ENCODE results near the gene SLC39A2. TPM values are rescaled to one million over a fixed set of nuclear protein-coding genes. Genes with fewer than 3 reads are reported as not detected.

The SLC39A2 gene
- total RNA-seq, 3 donors from 2014 or later, result 0.53 TPM; not detected in 2

DNA sequence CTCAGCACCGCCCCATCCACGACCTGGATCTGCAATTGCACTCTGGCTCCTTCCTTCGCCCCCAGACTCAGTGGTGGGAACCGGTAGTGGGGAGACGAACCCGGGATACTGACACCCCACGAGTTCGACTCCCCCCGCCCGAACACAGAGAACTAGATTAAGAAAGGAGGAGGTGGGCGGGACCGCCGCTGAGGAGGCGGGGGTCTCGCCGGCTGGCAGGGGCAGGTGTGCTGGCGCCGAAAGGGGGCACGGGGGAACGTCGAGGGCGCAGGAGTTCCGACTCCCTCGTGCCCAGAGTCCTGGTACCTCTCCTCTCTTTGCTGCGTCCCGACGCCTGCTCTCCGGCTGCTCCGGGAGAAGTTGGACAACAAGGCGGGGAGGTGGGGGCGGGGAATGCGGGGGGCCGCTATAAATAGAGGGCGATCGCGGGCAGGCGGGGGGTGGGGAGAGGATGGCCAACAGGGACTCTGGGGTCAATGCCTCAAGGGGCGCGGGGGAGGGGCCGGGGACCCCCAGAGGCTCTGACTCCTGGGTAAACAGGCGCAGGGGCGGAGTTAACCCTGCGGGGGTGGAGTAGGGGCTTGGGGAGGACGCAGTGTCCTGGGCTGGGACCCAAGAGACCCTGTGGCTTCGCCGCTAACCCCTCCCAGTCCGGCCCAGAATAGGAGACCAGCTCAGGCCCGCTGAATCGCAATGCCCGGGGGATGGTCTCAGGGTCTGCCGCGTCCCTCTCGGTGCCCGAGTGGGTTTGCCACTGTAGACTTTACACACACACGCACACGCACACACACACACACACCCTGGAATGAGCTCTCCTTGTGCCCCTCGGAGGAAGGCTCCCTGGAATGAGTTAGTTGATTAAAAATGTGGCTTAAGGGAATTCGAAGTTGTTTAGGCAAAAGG is 26.5 kb downstream of the SLC39A2 start:
- H3K9me3 Mint-ChIP-seq, result no peaks in the 10 kb centered on the region
- H3K4me3 Mint-ChIP-seq, result peak overlapping the region; percentile 81
- H3K36me3 Mint-ChIP-seq (ENCODE audit: insufficient read depth), result peaks cover 1% of the 10 kb centered on the region
- DNase-seq (no peak), ATAC-seq (peak in 1 of 2 donors; percentile 29)
- peaks cover 19% of the 10 kb centered on the region for H3K4me1 Mint-ChIP-seq (ENCODE audit: low read depth)
- no peaks in the 10 kb centered on the region for H3K27me3 Mint-ChIP-seq (ENCODE audit: low read depth)

DNA sequence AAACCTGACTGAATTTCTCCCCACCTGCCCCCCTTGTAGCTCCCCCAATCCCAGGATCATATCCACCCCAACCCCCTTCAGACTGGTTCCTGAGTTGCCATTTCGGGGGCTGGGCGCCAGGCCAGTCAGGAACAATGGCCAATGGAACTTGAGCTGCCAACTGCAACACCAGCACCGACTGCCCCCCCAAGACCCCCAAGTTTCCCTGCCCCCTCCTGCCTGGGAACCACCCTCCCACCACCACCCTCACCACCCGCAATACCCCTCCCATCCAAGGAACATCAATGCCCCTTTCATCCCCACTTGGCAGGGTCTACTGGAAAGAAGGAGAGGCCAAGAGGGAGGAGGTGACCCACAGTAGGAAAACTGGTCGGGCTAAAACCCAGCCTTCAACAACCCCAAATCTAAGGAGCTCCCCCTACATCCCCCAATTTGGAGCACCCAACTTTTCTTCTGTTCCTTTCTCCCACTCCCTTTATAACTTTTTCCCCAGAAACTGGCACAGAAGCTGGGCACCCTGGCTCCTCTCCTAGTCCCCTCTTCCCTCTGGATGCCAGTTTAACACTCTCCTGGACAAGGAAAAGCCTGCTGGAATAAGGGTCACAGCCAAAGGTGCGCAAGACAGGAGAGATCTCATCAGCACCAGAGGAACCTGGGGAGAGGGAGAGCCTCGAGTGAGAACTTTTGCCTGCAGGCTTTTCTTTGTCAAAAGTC is 27.3 kb downstream of the SLC39A2 start:
- Mint-ChIP-seq H3K4me1 (ENCODE audit: low read depth) (peaks cover 19% of the 10 kb centered on the region), H3K36me3 (ENCODE audit: insufficient read depth) (no peaks in the 10 kb centered on the region), H3K9me3 (no peaks in the 10 kb centered on the region), H3K4me3 (peak overlapping the region; percentile 29), H3K27me3 (ENCODE audit: low read depth) (no peaks in the 10 kb centered on the region)
- ATAC-seq (no peak), DNase-seq (no peak)

DNA sequence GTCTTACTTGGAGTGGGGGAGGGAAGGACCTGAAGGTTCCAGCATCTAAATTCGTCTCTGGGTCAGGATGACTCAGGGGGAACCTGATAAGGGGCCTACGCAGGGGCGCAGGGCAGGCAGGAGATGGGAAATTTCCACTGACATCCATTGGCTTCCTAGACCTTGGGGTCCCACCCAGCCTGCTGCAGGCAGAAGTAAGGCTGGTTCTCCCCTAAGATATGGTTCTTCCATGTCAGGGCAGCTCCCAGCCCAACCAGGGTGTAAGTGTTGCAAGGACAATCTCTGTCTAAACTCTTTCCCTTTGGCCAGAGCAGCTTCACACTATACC is 27.9 kb downstream of the SLC39A2 start:
- ATAC-seq (no peak), DNase-seq (no peak)
- Mint-ChIP-seq H3K27me3 (ENCODE audit: low read depth) (no peaks in the 10 kb centered on the region), H3K36me3 (ENCODE audit: insufficient read depth) (no peaks in the 10 kb centered on the region), H3K9me3 (no peaks in the 10 kb centered on the region), H3K4me3 (peak overlapping the region; percentile 7), H3K4me1 (ENCODE audit: low read depth) (peaks cover 19% of the 10 kb centered on the region)

DNA sequence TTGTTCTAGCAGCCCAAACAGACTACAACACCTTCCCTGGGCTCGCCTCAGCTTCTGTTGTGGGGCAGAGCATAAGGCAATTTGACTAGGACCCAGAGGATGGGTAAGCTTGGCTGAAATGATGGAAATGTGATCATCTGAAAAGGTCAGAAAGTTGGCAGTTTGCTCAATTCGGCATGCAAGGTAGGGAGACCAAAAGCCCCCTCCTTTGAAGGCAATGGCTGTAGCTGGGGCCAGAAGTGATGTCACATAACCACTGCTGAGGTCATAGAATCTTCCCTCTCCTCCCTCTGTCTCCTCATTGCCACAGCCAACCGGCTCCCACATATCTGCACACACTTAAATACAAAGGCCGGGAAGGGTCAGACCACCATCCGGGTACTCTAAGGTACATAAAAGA is 30.8 kb downstream of the SLC39A2 start, which contains the start of gene TPPP2:
TSS of gene TPPP2 (plus strand) at position 301 of the 400 bp plus-strand sequence. CDS start 365 bp downstream, outside the sequence.
- H3K27me3 Mint-ChIP-seq (ENCODE audit: low read depth), result peaks cover 2% of the 10 kb centered on the region
- no peak within 1 kb of the TSS for H3K4me3 Mint-ChIP-seq
- H3K9me3 Mint-ChIP-seq, result no peaks in the 10 kb centered on the region
- no peak for DNase-seq
- no peak for ATAC-seq
- H3K4me1 Mint-ChIP-seq (ENCODE audit: low read depth), result peaks cover 2% of the 10 kb centered on the region
- H3K36me3 Mint-ChIP-seq (ENCODE audit: insufficient read depth), result no peaks in the 10 kb centered on the region

DNA sequence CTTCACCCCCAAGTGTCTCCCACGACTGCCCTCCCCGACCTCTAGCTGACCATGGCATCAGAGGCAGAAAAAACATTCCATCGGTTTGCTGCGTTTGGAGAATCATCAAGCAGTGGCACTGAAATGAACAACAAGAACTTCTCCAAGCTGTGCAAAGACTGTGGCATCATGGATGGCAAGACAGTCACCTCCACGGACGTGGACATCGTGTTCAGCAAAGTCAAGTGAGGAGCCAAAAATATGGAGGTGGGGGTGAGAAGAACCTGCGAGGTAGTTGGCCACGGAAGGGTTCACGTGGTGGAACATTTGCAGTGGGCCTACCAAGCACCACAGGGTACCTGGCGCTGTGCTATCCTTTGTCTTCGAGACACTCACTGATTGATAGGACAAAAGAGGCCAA is 31.4 kb downstream of the SLC39A2 start:
- Mint-ChIP-seq H3K4me3 (no peak overlapping the region), H3K36me3 (ENCODE audit: insufficient read depth) (no peaks in the 10 kb centered on the region), H3K27me3 (ENCODE audit: low read depth) (peaks cover 2% of the 10 kb centered on the region), H3K9me3 (no peaks in the 10 kb centered on the region), H3K4me1 (ENCODE audit: low read depth) (no peaks in the 10 kb centered on the region)
- no peak for ATAC-seq
- DNase-seq, result no peak

DNA sequence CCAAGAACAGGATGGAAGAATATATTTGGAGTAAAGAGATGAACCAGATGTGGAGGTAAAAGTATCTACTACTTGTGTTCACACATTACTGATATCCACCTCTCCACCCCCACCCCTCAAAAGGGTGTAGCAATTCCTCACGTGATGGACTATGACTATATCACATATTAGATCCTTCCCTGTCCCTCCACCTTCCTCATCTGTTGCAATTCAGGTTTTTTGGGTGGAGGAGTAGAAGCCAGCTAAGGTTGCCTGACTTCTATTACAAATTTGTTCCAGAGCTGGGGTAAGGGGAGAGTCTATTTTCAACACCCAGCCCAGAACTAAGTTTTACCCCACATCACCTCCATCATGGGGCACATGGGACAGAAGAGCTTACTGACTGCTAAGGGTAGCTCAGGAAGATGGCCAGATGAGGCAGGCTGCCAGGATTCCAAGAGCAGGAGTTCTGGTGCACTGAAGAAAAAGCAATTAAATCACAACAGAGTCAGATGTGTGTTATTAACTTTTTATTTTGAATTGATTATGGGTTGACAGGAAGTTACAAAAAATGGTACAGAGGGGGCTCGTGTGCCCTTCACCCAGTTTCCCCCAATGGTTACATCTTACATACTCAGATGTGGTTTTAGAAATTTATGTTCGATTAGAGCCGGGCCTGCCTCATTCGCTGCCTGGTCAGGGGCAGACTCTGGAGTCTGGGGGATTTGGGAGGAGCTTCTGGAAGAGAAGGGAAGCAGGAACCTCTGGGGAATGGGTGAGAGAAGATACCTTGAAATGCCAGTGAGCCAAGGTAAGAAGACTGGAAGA is 33.4 kb downstream of the SLC39A2 start:
- Mint-ChIP-seq H3K4me3 (no peak overlapping the region), H3K36me3 (ENCODE audit: insufficient read depth) (no peaks in the 10 kb centered on the region), H3K9me3 (no peaks in the 10 kb centered on the region), H3K4me1 (ENCODE audit: low read depth) (no peaks in the 10 kb centered on the region), H3K27me3 (ENCODE audit: low read depth) (peaks cover 2% of the 10 kb centered on the region)
- ATAC-seq (no peak), DNase-seq (no peak)

DNA sequence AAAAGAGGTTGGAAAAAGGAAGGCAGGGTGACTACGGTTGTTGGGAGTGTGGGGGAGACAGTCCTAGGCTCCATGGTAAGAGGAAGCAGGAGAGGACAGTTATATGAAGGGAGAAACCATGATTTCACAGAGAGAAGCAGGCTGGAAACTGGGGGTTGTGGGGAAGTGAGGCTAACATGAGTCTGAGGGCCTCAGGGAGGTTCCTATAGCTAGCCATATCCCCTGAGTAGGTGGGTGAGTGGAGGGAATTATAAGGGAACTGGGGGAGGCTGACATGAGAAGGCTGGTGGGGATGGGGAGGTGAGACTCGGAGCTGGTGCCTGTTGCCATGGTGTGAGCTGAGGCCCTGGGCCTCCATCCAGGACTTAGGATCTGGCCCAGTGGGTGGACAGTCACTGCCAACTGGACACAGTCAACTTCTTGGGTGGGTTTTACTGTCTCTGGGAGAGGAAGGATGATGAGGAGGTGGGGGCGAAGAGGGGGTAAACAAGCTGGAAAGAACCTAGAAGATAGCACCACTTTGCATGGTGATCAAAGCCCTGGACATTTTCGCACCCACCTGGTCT is 34.1 kb downstream of the SLC39A2 start:
- DNase-seq, result no peak
- H3K4me1 Mint-ChIP-seq (ENCODE audit: low read depth), result no peaks in the 10 kb centered on the region
- H3K36me3 Mint-ChIP-seq (ENCODE audit: insufficient read depth), result no peaks in the 10 kb centered on the region
- ATAC-seq, result no peak
- no peak overlapping the region for H3K4me3 Mint-ChIP-seq
- no peaks in the 10 kb centered on the region for H3K9me3 Mint-ChIP-seq
- peaks cover 2% of the 10 kb centered on the region for H3K27me3 Mint-ChIP-seq (ENCODE audit: low read depth)

DNA sequence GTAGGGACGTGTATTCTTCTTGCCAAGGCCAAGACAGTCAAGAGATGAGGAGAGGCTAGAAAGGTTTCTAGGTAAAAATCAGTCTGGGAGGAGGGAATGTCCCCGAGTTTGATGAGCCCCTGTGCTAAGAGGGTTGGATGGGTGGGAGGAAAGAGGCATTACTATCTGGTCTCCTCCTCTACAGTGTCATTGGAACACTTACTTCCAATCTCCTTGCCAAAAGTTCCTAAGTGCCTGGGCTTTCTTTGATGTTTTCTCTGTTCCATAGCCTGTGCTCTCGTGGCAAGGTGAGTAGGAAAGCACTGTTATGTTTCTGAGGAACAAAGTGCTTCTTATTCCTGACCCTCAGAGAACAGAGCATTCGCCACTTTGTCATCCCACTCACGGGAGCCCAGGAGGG is 35.6 kb downstream of the SLC39A2 start, which contains the start of gene RNASE13:
TSS of gene RNASE13 (minus strand) at position 101 of the 400 bp plus-strand sequence. CDS start 519 bp downstream, outside the sequence.
- no peak for DNase-seq

DNA sequence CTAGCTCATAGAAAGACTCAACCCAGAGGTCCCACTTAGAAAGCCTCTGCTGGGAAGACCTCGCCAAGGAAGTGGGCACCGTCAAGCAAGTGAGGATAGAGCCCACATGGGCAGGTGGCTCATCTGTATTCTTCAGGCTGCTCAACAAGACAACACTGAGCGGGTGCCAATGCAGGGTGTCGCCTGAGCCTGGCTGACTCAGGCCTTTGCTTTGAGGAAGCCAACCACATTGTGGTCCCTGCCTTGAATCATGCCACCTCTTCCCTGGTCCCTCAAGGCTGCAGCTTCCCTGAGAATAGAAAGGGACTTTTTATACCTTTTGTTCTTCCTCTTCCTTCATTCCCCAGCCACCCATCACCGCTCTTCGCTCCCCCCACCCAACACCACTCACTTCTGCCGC is 37.7 kb downstream of the SLC39A2 start:
- ATAC-seq (no peak), DNase-seq (no peak)
- Mint-ChIP-seq H3K4me3 (no peak overlapping the region), H3K9me3 (no peaks in the 10 kb centered on the region), H3K36me3 (ENCODE audit: insufficient read depth) (no peaks in the 10 kb centered on the region), H3K4me1 (ENCODE audit: low read depth) (no peaks in the 10 kb centered on the region), H3K27me3 (ENCODE audit: low read depth) (peaks cover 2% of the 10 kb centered on the region)

More for the DNA sequence above, 35.6 kb downstream of the SLC39A2 start, which contains the start of gene RNASE13:
- Mint-ChIP-seq H3K4me1 (ENCODE audit: low read depth) (no peaks in the 10 kb centered on the region), H3K36me3 (ENCODE audit: insufficient read depth) (no peaks in the 10 kb centered on the region), H3K27me3 (ENCODE audit: low read depth) (peaks cover 2% of the 10 kb centered on the region), H3K9me3 (no peaks in the 10 kb centered on the region), H3K4me3 (no peak within 1 kb of the TSS)
- ATAC-seq, result no peak

DNA sequence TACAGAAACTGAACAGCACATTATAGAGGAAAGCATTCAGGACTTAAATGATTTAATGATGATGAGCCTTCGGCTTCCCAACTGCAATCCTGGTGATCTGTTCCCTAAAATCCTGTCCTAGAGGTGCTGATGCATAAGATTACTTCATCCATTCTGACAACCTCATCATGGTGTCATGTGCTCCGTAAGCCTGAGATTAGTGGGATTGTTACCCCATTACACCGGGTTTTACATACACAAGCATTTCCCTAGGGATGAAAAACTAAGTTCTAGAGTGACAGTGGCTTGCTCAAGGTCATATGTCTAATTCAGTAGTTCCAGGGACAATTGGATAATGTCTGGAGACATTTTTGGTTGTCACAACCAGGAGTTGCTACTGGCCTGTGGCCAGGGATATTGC is 38.1 kb downstream of the SLC39A2 start:
- Mint-ChIP-seq H3K4me1 (ENCODE audit: low read depth) (no peaks in the 10 kb centered on the region), H3K36me3 (ENCODE audit: insufficient read depth) (no peaks in the 10 kb centered on the region), H3K9me3 (no peaks in the 10 kb centered on the region), H3K27me3 (ENCODE audit: low read depth) (peaks cover 2% of the 10 kb centered on the region), H3K4me3 (no peak overlapping the region)
- no peak for ATAC-seq
- DNase-seq, result no peak

DNA sequence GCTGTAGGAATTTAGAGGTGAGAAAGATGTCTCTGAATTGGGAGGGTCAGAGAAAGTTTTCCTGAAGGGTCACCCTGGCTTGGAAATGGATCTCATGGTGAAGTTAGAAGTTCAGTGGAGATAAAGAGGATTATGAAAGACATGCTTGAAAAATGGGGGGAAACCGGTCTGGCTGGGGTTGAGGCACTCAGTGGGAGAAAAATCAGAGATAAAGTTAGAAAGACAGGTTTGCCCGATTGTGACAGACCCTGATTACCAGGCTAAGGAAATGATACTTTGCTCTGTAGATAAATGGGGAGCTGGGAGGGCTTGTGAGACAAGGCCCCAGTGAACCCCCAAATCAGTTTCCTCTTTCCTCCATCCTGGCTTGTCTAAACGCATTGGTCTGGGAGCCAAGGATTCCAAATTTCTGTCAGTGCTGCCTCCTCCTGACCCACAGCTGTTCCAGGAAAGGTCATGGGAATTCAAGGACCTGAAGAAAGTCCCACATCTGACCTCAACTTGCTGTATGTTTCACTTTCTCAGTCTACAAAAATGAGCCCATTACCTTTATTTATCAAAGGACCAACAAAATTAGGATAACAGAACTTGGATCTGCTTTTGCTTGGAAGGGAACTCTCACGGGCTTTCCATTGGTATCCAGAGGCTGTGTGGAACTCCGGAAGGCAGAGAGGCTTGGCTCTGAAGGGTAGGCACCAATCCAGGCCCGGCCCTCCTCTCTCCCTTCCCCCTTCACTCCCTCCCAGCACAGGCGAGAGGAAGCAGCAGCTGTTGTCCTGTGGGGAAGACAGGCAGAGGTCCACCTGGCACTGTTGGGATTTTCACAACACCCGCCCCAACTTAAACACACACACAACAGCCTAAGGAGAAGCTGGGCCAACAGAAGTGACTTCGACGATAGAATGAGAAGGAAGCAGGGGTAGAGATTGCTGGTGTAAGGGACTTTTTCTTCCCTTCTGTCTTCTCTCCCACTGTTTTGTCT is 39.6 kb downstream of the SLC39A2 start:
- H3K4me1 Mint-ChIP-seq (ENCODE audit: low read depth), result peaks cover 2% of the 10 kb centered on the region
- no peaks in the 10 kb centered on the region for H3K9me3 Mint-ChIP-seq
- no peak for ATAC-seq

DNA sequence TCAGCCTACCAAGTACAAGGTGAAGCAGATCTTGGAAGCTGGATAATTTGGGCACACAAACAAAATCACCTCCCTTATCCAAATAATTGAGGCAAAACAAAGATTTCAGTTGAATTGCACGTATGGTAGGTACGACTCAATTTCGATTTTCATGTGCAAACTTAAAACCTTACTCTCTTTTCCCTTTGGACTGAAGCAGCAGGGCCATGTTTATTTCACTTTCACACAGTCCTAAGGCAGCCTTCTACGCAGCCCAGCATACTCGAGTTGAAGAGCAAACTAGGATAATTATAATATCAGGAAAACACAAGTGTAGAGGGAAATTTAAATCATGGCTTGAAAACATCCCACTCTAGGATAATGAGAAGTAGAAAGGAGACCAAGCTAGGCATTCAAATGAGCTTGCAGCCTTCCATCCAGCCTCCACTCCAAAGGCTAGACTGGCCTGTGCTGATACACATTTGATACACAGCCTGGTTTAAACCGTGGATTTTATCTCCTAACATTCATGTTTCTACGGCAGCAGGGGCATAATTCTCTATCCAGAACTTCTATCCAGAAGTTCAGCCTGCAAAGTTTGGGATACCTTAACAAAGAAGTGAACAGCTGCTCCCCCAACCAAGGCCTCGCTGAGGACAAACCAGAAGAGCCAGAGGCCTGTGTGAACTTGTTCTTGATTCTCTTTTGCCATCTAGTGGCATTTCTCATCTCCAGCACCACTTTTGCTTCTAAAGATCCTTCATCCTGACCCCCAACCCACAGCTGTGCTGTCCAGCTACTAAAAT is 40.7 kb downstream of the SLC39A2 start:
- no peak overlapping the region for H3K4me3 Mint-ChIP-seq
- no peaks in the 10 kb centered on the region for H3K9me3 Mint-ChIP-seq
- ATAC-seq, result peak; percentile 56 to 59
- H3K36me3 Mint-ChIP-seq (ENCODE audit: insufficient read depth), result no peaks in the 10 kb centered on the region
- H3K4me1 Mint-ChIP-seq (ENCODE audit: low read depth), result peaks cover 9% of the 10 kb centered on the region
- H3K27me3 Mint-ChIP-seq (ENCODE audit: low read depth), result peaks cover 3% of the 10 kb centered on the region
- no peak for DNase-seq

More for the DNA sequence above, 39.6 kb downstream of the SLC39A2 start:
- Mint-ChIP-seq H3K36me3 (ENCODE audit: insufficient read depth) (no peaks in the 10 kb centered on the region), H3K4me3 (no peak overlapping the region), H3K27me3 (ENCODE audit: low read depth) (peaks cover 3% of the 10 kb centered on the region)
- DNase-seq, result no peak

Measured in activated T-cell treated with anti-CD3 and anti-CD28 coated beads, Interleukin-2, amount 50 U/mL, for 4 hours (primary cell).